Right atrium auricular region (tissue), 2 donors: ENCODE measurements around the gene SETX. TPM values are rescaled to one million over a fixed set of nuclear protein-coding genes. Genes with fewer than 3 reads are reported as not detected.

Experiments used
- DNase-seq: peaks from one replicate; pipeline ENCODE4 v3.0.0-alpha.2; 2019; ENCODE audit warnings: low spot score
- H3K27ac ChIP-seq, 2 donors: fragments of 200-600 bp; sonication (generic); 1 replicate in 1 of 2; 2 replicates in 1 of 2; pipeline ENCODE4 v1.5.1; 2016 to 2019
- H3K27me3 ChIP-seq, 2 donors: fragments of 200-600 bp; sonication (generic); one replicate each; pipeline versions ENCODE4 v1.5.1 to v1.6.0; 2017 to 2019
- H3K36me3 ChIP-seq: fragments of 200-600 bp; sonication (generic); one replicate; pipeline ENCODE4 v1.5.1; 2016
- H3K4me1 ChIP-seq, 2 donors: fragments of 200-600 bp; sonication (generic); one replicate each; pipeline versions ENCODE4 v1.5.1 to v1.6.0; 2017 to 2019
- H3K4me3 ChIP-seq, 2 donors: fragments of 200-600 bp; sonication (generic); 1 replicate in 1 of 2; 2 replicates in 1 of 2; pipeline ENCODE4 v1.5.1; 2017 to 2019; ENCODE audit warnings: mild to moderate bottlenecking in 1 of 2, moderate library complexity in 1 of 2
- H3K9me3 ChIP-seq, 2 donors: fragments of 200-600 bp; sonication (generic); one replicate each; pipeline ENCODE4 v1.5.1; 2019
- total RNA-seq, 2 donors: library from RNA; depleted of rRNA; stranded (reverse); fragments of >200 nt; gene quantifications; one replicate each; pipeline ENCODE4 v1.1.0, GENCODE V29; 2016
- TF ChIP-seq, protein P1 (sequence below), 2 donors: fragments of 200-600 bp; sonication (generic); IDR thresholded peaks; one replicate each; pipeline ENCODE4 v1.5.1; 2019; ENCODE audit warnings: antibody characterized with exemption in 2 of 2

SETX gene, protein sequence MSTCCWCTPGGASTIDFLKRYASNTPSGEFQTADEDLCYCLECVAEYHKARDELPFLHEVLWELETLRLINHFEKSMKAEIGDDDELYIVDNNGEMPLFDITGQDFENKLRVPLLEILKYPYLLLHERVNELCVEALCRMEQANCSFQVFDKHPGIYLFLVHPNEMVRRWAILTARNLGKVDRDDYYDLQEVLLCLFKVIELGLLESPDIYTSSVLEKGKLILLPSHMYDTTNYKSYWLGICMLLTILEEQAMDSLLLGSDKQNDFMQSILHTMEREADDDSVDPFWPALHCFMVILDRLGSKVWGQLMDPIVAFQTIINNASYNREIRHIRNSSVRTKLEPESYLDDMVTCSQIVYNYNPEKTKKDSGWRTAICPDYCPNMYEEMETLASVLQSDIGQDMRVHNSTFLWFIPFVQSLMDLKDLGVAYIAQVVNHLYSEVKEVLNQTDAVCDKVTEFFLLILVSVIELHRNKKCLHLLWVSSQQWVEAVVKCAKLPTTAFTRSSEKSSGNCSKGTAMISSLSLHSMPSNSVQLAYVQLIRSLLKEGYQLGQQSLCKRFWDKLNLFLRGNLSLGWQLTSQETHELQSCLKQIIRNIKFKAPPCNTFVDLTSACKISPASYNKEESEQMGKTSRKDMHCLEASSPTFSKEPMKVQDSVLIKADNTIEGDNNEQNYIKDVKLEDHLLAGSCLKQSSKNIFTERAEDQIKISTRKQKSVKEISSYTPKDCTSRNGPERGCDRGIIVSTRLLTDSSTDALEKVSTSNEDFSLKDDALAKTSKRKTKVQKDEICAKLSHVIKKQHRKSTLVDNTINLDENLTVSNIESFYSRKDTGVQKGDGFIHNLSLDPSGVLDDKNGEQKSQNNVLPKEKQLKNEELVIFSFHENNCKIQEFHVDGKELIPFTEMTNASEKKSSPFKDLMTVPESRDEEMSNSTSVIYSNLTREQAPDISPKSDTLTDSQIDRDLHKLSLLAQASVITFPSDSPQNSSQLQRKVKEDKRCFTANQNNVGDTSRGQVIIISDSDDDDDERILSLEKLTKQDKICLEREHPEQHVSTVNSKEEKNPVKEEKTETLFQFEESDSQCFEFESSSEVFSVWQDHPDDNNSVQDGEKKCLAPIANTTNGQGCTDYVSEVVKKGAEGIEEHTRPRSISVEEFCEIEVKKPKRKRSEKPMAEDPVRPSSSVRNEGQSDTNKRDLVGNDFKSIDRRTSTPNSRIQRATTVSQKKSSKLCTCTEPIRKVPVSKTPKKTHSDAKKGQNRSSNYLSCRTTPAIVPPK (N-terminal part only)
- 10 to 100 TPM; 32.3 to 33.9 TPM for total RNA-seq

DNA sequence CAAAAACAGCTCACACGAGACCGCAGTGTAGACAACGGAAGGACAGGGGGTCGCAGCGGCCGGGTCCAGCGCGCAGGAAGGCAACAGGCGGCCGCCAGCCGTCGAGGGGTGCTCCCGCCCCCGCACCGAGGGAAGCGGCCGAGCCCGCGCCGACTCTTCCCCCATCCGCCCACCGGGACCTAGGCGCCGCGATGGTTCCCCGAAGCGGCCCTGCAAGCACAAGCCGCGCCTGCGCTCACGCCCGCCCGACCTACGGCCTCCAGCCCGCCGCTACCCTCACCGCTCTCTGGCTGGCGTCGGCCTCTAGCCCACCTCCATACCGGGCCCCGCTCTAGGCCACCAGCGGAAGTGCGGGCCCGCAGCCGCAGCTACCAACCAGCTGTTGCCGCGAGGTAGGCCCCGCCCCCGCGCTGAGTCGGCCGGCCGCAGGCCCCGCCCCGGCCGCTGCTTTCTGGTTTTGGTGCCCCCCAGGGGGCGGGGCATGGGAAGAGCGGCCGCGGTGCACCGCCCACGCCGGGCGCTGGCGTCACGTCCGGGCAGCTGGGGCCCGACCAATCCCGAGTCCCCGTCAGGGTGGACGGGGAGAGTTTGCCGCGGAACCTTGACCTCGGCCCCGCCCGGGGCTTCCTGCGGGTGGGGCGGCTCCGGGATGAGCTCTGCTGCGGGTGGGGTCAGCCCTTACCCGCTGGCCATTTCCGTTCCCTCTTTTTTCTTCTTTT is at the start of gene SETX:
SETX (minus strand) TSS at position 350 of the 719 bp plus-strand sequence. CDS start 5,558 bp downstream, outside the sequence.
- peaks cover 28% of the 10 kb centered on the region for H3K36me3 ChIP-seq
- H3K27me3 ChIP-seq: no peaks in the 10 kb centered on the region
- H3K27ac ChIP-seq: peak within 1 kb of the TSS; percentile 85 to 92
- no peaks in the 10 kb centered on the region for H3K9me3 ChIP-seq
- TF ChIP-seq, protein P1, sequence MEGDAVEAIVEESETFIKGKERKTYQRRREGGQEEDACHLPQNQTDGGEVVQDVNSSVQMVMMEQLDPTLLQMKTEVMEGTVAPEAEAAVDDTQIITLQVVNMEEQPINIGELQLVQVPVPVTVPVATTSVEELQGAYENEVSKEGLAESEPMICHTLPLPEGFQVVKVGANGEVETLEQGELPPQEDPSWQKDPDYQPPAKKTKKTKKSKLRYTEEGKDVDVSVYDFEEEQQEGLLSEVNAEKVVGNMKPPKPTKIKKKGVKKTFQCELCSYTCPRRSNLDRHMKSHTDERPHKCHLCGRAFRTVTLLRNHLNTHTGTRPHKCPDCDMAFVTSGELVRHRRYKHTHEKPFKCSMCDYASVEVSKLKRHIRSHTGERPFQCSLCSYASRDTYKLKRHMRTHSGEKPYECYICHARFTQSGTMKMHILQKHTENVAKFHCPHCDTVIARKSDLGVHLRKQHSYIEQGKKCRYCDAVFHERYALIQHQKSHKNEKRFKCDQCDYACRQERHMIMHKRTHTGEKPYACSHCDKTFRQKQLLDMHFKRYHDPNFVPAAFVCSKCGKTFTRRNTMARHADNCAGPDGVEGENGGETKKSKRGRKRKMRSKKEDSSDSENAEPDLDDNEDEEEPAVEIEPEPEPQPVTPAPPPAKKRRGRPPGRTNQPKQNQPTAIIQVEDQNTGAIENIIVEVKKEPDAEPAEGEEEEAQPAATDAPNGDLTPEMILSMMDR (IDR thresholded peaks at IDR 0.05): peak in 1 of 2 donors; percentile 18
- peaks cover 0 to 43% of the 10 kb centered on the region in 2 donors for H3K4me1 ChIP-seq
- peak within 1 kb of the TSS; percentile 80 to 90 for H3K4me3 ChIP-seq
- DNase-seq: peak; percentile 96

DNA sequence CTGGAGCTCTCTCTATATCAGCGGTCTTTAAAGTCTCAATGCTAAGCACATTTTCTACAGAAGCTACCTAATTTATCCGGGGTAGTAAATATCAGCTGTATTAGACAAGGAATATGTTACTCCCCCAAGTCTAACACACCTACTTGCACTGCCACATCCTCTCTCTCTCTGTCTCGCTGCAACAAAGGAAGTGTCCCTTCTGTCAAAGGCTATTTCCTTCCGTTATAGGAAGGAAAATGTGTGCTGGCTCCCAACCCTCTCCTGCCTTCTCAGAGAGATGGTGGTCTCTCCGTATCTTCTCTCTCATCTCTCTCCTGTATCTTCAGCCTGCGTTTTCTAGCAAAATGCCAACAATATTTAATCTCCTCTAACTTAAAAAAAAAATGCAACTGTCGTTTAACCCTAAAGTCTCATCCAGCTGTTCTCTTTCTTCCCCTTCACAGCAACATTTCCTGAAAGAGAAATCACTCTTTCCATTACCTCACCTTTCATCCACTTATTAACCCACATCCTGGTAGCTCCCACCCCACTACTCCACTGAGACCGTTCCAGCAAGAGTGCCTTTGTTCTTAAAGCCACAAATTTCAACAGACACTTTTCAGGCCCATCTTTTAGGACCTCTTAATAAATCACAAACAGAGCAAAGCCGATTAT is 49.6 kb upstream of the SETX start:
- H3K9me3 ChIP-seq: no peaks in the 10 kb centered on the region
- peaks cover 0 to 32% of the 10 kb centered on the region in 2 donors for H3K4me1 ChIP-seq
- DNase-seq: no peak
- TF ChIP-seq, protein P1 (IDR thresholded peaks at IDR 0.05): no peak
- H3K36me3 ChIP-seq: peaks cover 24% of the 10 kb centered on the region
- H3K27ac ChIP-seq: no peak overlapping the region
- H3K27me3 ChIP-seq: no peaks in the 10 kb centered on the region
- H3K4me3 ChIP-seq: no peak overlapping the region

DNA sequence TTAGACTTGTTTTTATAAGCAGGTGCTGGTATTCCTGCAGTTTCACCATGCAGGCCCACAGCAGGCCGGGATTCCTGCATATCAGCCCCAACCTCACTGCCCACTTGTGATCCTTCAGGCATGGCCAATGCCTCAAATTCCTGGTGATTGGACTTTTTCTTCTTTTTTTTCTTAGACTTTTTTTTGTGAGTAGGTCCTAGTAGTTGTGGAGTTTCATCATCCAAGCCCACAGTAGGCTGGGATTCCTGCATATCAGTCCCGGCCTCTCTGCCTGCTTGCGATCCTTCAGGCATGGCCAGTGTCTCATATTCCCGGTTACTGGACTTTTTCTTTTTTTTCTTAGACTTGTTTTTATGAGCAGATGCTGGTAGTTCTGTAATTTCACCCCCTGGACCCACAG is 47.0 kb upstream of the SETX start:
- Histone ChIP-seq H3K4me3 (no peak overlapping the region), H3K9me3 (no peaks in the 10 kb centered on the region), H3K27me3 (no peaks in the 10 kb centered on the region), H3K36me3 (peaks cover 45% of the 10 kb centered on the region), H3K4me1 (peaks cover 0 to 13% of the 10 kb centered on the region in 2 donors), H3K27ac (no peak overlapping the region)
- TF ChIP-seq, protein P1 (IDR thresholded peaks at IDR 0.05): no peak
- no peak for DNase-seq

DNA sequence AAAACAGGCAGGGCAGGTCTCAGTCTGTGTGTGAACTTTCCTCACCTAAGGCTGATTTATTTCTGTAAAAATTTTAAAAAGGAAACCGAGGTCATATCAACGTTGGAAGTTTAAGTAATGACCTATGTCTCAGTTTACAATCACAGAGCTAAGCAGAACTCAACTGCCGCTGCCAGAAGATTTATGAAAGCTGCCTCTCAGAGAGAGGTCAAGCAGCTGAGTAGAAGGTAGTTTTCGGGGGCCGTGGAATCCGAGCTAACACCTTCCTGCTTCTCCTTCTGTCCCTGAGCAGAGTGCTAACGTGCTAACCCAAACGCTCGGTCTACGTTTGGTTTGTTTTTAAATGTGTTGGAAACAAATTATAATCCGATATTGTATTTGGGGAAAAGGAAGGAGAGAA is 40.8 kb upstream of the SETX start:
- TF ChIP-seq, protein P1 (IDR thresholded peaks at IDR 0.05): no peak
- Histone ChIP-seq H3K36me3 (peaks cover 81% of the 10 kb centered on the region), H3K4me1 (no peaks in the 10 kb centered on the region), H3K27me3 (no peaks in the 10 kb centered on the region), H3K9me3 (no peaks in the 10 kb centered on the region), H3K27ac (no peak overlapping the region), H3K4me3 (no peak overlapping the region)
- DNase-seq: no peak
